ENCODE results near the gene TRPM1. TPM values are rescaled to one million over a fixed set of nuclear protein-coding genes. Genes with fewer than 3 reads are reported as not detected.

Gene TRPM1
- total and polyA plus RNA-seq, 9 of the 15 experiments (the other 6 are each of a cell fraction or from before 2014, with no cell fraction given) = 0.01 to 0.06 (median 0.03) TPM; not detected in 5

GRCh38 chr15:31116423-31117030 is 15.0 kb upstream of the TRPM1 start:
- no peaks in the 10 kb centered on the region for H3K9me1 ChIP-seq (ENCODE audit: control insufficient read depth, insufficient read depth, low read length)
- H3K4me1 ChIP-seq (replicated peaks in 1 of 2; ENCODE audit: control insufficient read depth in 2 of 2, insufficient read depth in 2 of 2, low read length in 2 of 2) = no peaks in the 10 kb centered on the region
- no peak overlapping the region for H3K9ac ChIP-seq (ENCODE audit: insufficient read depth in 1 of 2, low read depth in 2 of 2, low read length in 2 of 2)
- FAIRE-seq (no peak), DNase-seq (ENCODE audit: extremely low read depth in 1 of 4, low spot score in 3 of 4) (no peak), ATAC-seq (no peak)
- H3K9me3 ChIP-seq (replicated peaks; ENCODE audit: control insufficient read depth, insufficient read depth, low read depth, low read length) = no peaks in the 10 kb centered on the region
- H3K36me3 ChIP-seq (ENCODE audit: control insufficient read depth, insufficient read depth, low read length) = no peaks in the 10 kb centered on the region
- in situ Hi-C loops (cut with MboI) = no loop called here
- no peak overlapping the region for H3K4me2 ChIP-seq (ENCODE audit: insufficient read depth, low read length)
- POLR2A ChIA-PET = interaction anchor here (0.6 kb wide), 1 partner anchor 39 kb away, joined by 3 read pairs; no protein-coding TSS in a partner anchor
- WGBS (ENCODE audit: insufficient coverage, low coverage, missing lambda C conversion rate) = 0% methylated on average over 6 of the region's 6 CpGs
- H3K4me3 ChIP-seq = no peak overlapping the region
- intact Hi-C loops (cut with micrococcal nuclease) = no loop called here
- no peak overlapping the region for H2AFZ ChIP-seq (ENCODE audit: low read depth, low read length)
- no peak overlapping the region for H3K27ac ChIP-seq (ENCODE audit: extremely low read depth, low read depth, low read length)
- H3K27me3 ChIP-seq (ENCODE audit: control insufficient read depth in 2 of 2, insufficient read depth in 2 of 2, low read length in 2 of 2) = no peaks in the 10 kb centered on the region; a peak in 1 of 5 replicates
- no peaks in the 10 kb centered on the region for H3K79me2 ChIP-seq (ENCODE audit: control insufficient read depth, insufficient read depth, low read length)
- no TSS peak for BruUV-seq (replicated peaks)
- CTCF ChIA-PET (ENCODE audit: low intra/inter-chr PET ratio) = no interaction called here
- no peak for TF ChIP-seq POLR2A (conservative IDR thresholded peaks at IDR 0.05)
- TF ChIP-seq DNMT1 (IDR thresholded peaks at IDR 0.05) = no peak
- TF ChIP-seq ZNF407 (IDR thresholded peaks at IDR 0.05; ENCODE audit: low read depth) = no peak
- no peak for TF ChIP-seq SAFB (IDR thresholded peaks at IDR 0.05; ENCODE audit: borderline replicate concordance, low read depth, low read length)
- TF ChIP-seq ZZZ3 (IDR thresholded peaks at IDR 0.05) = no peak
- H4K20me1 ChIP-seq (replicated peaks; ENCODE audit: control insufficient read depth, insufficient read depth, low read length) = no peaks in the 10 kb centered on the region
